ENCODE measurements around the gene FIZ1. TPM values are rescaled to one million over a fixed set of nuclear protein-coding genes. Genes with fewer than 3 reads are reported as not detected.
"Not testable (repeated sequence)": the region's sequence is repeated elsewhere in the genome, so short reads cannot be mapped to it uniquely, and the experiment has no call there.

The FIZ1 gene
- total RNA-seq, 1 donor from 2014 or later: 11.7 TPM

GRCh38 chr19:55599842-55600661 lies 735 bp upstream of the FIZ1 start, which contains the start of gene ZNF524:
Gene ZNF524 (plus strand): TSS chr19:55600288. CDS start chr19:55602113, 1,825 bp downstream.
- DNase-seq (ENCODE audit: low spot score) (peak; percentile 90), ATAC-seq (peak; percentile 77)
- intact Hi-C loops (cut with DNase I): no loop called here

- peak; percentile 97 for DNase-seq (ENCODE audit: low spot score)
- intact Hi-C loops (cut with DNase I): no loop called here
Observed at GRCh38 chr19:55598719-55599467, 424 bp downstream of the FIZ1 start.

GRCh38 chr19:55598034-55598433 lies 1.3 kb downstream of the FIZ1 start:
- intact Hi-C loops (cut with DNase I): no loop called here
- DNase-seq (ENCODE audit: low spot score) (no peak), ATAC-seq (no peak)

More at GRCh38 chr19:55598719-55599467, 424 bp downstream of the FIZ1 start:
- peak; percentile 90 for ATAC-seq

- intact Hi-C loops (cut with DNase I): no loop called here
- no peak for DNase-seq (ENCODE audit: low spot score)
Observed at GRCh38 chr19:55597501-55597921, 1.8 kb downstream of the FIZ1 start.

GRCh38 chr19:55596304-55596703 lies 3.0 kb downstream of the FIZ1 start:
- no peak for ATAC-seq
- intact Hi-C loops (cut with DNase I): no loop called here

More at GRCh38 chr19:55597501-55597921, 1.8 kb downstream of the FIZ1 start:
- ATAC-seq: no peak

GRCh38 chr19:55594996-55595545 lies 4.2 kb downstream of the FIZ1 start:
- DNase-seq (ENCODE audit: low spot score) (no peak), ATAC-seq (no peak)
- intact Hi-C loops (cut with DNase I): no loop called here

More at GRCh38 chr19:55596304-55596703, 3.0 kb downstream of the FIZ1 start:
- no peak for DNase-seq (ENCODE audit: low spot score)

- ATAC-seq (no peak), DNase-seq (ENCODE audit: low spot score) (no peak)
- intact Hi-C loops (cut with DNase I): no loop called here
Observed at GRCh38 chr19:55593096-55593772, 6.1 kb downstream of the FIZ1 start.

- DNase-seq (ENCODE audit: low spot score) (no peak), ATAC-seq (no peak)
- intact Hi-C loops (cut with DNase I): no loop called here
Observed at GRCh38 chr19:55592391-55593090, 6.8 kb downstream of the FIZ1 start.

GRCh38 chr19:55591555-55591954 lies 7.8 kb downstream of the FIZ1 start:
- no peak for ATAC-seq
- no peak for DNase-seq (ENCODE audit: low spot score)
- intact Hi-C loops (cut with DNase I): no loop called here

- intact Hi-C loops (cut with DNase I): no loop called here
- DNase-seq (ENCODE audit: low spot score) (no peak), ATAC-seq (no peak)
Observed at GRCh38 chr19:55590617-55591016, 8.7 kb downstream of the FIZ1 start.

GRCh38 chr19:55590109-55590508 lies 9.2 kb downstream of the FIZ1 start:
- ATAC-seq (no peak), DNase-seq (ENCODE audit: low spot score) (no peak)
- intact Hi-C loops (cut with DNase I): no loop called here

GRCh38 chr19:55588738-55589137 lies 10.6 kb downstream of the FIZ1 start:
- intact Hi-C loops (cut with DNase I): loop anchor here (10.0 kb wide), 1 partner anchor 74 kb away; no protein-coding TSS in a partner anchor
- no peak for DNase-seq (ENCODE audit: low spot score)
- ATAC-seq: no peak

GRCh38 chr19:55586976-55587668 lies 12.2 kb downstream of the FIZ1 start:
- peak; percentile 93 for ATAC-seq
- peak; percentile 98 for DNase-seq (ENCODE audit: low spot score)
- intact Hi-C loops (cut with DNase I): loop anchor here (10.0 kb wide), 1 partner anchor 72 kb away; no protein-coding TSS in a partner anchor

GRCh38 chr19:55585658-55586339 lies 13.5 kb downstream of the FIZ1 start:
- DNase-seq (ENCODE audit: low spot score) (peak; percentile 91), ATAC-seq (peak; percentile 83)
- intact Hi-C loops (cut with DNase I): loop anchor here (10.0 kb wide), 1 partner anchor 71 kb away; no protein-coding TSS in a partner anchor

- intact Hi-C loops (cut with DNase I): loop anchor here (10.0 kb wide), 1 partner anchor 70 kb away; no protein-coding TSS in a partner anchor
- no peak for DNase-seq (ENCODE audit: low spot score)
Observed at GRCh38 chr19:55584871-55585270, 14.4 kb downstream of the FIZ1 start.

GRCh38 chr19:55583897-55584296 lies 15.4 kb downstream of the FIZ1 start:
- intact Hi-C loops (cut with DNase I): loop anchor here (10.0 kb wide), 1 partner anchor 69 kb away; no protein-coding TSS in a partner anchor

More at GRCh38 chr19:55584871-55585270, 14.4 kb downstream of the FIZ1 start:
- no peak for ATAC-seq

GRCh38 chr19:55582284-55582683 lies 17.0 kb downstream of the FIZ1 start:
- ATAC-seq; DNase-seq (ENCODE audit: low spot score): not testable (repeated sequence)
- intact Hi-C loops (cut with DNase I): loop anchor here (10.0 kb wide), 1 partner anchor 67 kb away; no protein-coding TSS in a partner anchor

More at GRCh38 chr19:55583897-55584296, 15.4 kb downstream of the FIZ1 start:
- ATAC-seq; DNase-seq (ENCODE audit: low spot score): not testable (repeated sequence)

All from sciatic nerve (tissue), 2 donors.